ENCODE results near the gene ADAMTS4.

DNA sequence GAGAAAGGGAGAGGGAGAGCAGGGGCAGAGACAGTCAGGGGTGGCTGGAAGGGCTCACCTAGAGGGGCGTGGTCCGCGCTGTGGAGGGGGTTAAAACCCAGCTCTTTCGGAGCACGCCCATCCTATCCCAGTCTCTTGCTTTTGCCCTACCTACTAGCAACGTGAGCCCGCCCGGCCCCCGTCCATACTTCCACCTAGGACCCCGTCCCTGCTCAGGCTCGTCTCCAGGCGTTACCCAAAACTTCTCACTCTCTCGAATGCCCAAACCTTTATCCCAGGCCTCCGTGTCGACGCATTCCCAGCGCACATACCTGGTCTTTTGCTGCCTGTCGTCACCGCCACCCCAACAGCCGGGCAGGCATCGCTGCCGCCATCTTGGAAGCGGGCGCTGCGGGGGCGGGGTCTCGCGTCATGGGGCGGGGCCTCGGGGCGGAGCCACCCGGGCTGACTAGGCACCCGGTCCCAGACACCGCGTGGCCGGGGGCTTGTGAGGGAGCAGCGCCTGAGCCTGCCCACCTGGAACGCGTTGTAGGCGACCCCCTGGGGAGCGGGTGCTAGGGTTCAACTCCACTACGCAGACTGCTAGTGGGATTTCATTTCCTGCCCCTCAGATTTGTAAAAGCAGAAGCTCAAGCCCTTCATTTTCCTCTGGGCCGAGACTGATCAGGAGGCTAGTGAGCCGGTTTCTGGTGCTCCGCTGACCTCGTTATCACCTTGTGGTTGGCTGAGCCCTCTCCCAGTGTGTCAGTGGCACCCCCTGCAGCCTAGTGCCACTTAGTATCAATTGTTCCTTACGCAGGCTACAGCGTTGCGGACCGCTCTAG lies 21.5 kb downstream of the ADAMTS4 start, which contains the start of gene B4GALT3:
- TF ChIP-seq, protein P1, sequence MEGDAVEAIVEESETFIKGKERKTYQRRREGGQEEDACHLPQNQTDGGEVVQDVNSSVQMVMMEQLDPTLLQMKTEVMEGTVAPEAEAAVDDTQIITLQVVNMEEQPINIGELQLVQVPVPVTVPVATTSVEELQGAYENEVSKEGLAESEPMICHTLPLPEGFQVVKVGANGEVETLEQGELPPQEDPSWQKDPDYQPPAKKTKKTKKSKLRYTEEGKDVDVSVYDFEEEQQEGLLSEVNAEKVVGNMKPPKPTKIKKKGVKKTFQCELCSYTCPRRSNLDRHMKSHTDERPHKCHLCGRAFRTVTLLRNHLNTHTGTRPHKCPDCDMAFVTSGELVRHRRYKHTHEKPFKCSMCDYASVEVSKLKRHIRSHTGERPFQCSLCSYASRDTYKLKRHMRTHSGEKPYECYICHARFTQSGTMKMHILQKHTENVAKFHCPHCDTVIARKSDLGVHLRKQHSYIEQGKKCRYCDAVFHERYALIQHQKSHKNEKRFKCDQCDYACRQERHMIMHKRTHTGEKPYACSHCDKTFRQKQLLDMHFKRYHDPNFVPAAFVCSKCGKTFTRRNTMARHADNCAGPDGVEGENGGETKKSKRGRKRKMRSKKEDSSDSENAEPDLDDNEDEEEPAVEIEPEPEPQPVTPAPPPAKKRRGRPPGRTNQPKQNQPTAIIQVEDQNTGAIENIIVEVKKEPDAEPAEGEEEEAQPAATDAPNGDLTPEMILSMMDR (IDR thresholded peaks at IDR 0.05; ENCODE audit: insufficient read depth, low read depth, low read length) = no peak
- TF ChIP-seq EZH2 (IDR thresholded peaks at IDR 0.05; ENCODE audit: insufficient read depth, low read length) = no peak
